K562 (cell line): Measurements from ENCODE around the gene CHERP. TPM values are rescaled to one million over a fixed set of nuclear protein-coding genes. Genes with fewer than 3 reads are reported as not detected.

Experiments used
- CREB1 ChIP-seq, 2 experiments: sonication (generic) in 1 of 2; formaldehyde crosslinking in 1 of 2; IDR thresholded peaks; 2 replicates each; pipeline versions ENCODE4 v1.6.1 to v1.8.0; 2012 to 2022; ENCODE audit warnings: inconsistent platforms in 1 of 2, mild to moderate bottlenecking in 1 of 2, missing genetic modification reagents in 1 of 2, moderate library complexity in 1 of 2
- CREM ChIP-seq: IDR thresholded peaks from 2 replicates; pipeline ENCODE4 v1.6.1; 2014; ENCODE audit warnings: antibody characterized with exemption, low read depth
- CTBP1 ChIP-seq: fragments of 450-650 bp; IDR thresholded peaks from 2 replicates; pipeline ENCODE4 v1.6.1; 2016; ENCODE audit warnings: borderline replicate concordance
- FIP1L1 ChIP-seq: fragments of 200-400 bp; formaldehyde crosslinking; IDR thresholded peaks from 2 replicates; pipeline ENCODE4 v1.6.1; 2018; ENCODE audit warnings: mild to moderate bottlenecking, low read depth, low read length; ENCODE audit not compliant: poor library complexity, severe bottlenecking
- FUS ChIP-seq: fragments of 200-400 bp; formaldehyde crosslinking; optimal IDR thresholded peaks from 2 replicates; pipeline ENCODE3; 2017; ENCODE audit warnings: low read depth, low read length
- HOXB6 ChIP-seq: fragments of 250-450 bp; sonication (Bioruptor Pico); IDR thresholded peaks from 2 replicates; pipeline ENCODE4 v1.5.1; 2022; ENCODE audit warnings: mild to moderate bottlenecking, borderline replicate concordance
- MAFK ChIP-seq: IDR thresholded peaks from 2 replicates; pipeline ENCODE4 v1.6.1; 2011; ENCODE audit warnings: low read length, improper control_type of control experiment
- MYC ChIP-seq, 2 experiments: fragments of 250-450 bp in 1 of 2; sonication (Bioruptor Pico) in 1 of 2; IDR thresholded peaks; 2 replicates each; pipeline versions ENCODE4 v1.5.1 to v1.6.1; 2012 to 2021; ENCODE audit warnings: low read depth in 2 of 2, borderline replicate concordance in 1 of 2, improper control_type of control experiment in 1 of 2, low read length in 1 of 2, mild to moderate bottlenecking in 1 of 2, moderate library complexity in 1 of 2
- ZEB2 ChIP-seq: fragments of 450-650 bp; IDR thresholded peaks from 2 replicates; pipeline ENCODE4 v1.6.1; 2016
- ZNF184 ChIP-seq: sonication (generic); formaldehyde crosslinking; IDR thresholded peaks from 2 replicates; pipeline ENCODE4 v1.5.0; 2020; ENCODE audit warnings: missing genetic modification reagents
- polyA plus RNA-seq, 8 experiments: library from polyadenylated mRNA; depleted of rRNA in 4 of 8; stranded (reverse) in 5 of 8; unstranded in 3 of 8; fragments of >200 nt; fragmentation: Nextera tagmentation in 2 of 8; fragmentation: Illumina TruSeq in 1 of 8; extraction: Ambion mirVana in 2 of 8; extraction: Trizol in 1 of 8; gene quantifications; 2 replicates each; pipeline versions ENCODE4 v1.2.1 to v1.2.3, GENCODE V29; 2011 to 2014; ENCODE audit warnings: inconsistent platforms in 1 of 8, missing spikeins in 1 of 8
- total RNA-seq, 7 experiments: library from RNA; depleted of rRNA in 6 of 7; stranded (reverse); fragments of >200 nt in 6 of 7; fragmentation: Illumina TruSeq in 2 of 7; extraction: Trizol in 2 of 7; gene quantifications; 2 replicates each; pipeline versions ENCODE4 v1.2.1 to v1.2.3, GENCODE V29; 2011 to 2021; ENCODE audit warnings: low replicate concordance in 1 of 7
- TF ChIP-seq, protein P1 (sequence below), 3 experiments: IDR thresholded peaks in 2 of 3; conservative IDR thresholded peaks in 1 of 3; 2 replicates each; pipeline ENCODE4 v1.5.1; 2011 to 2012; ENCODE audit warnings: low read length in 3 of 3, mild to moderate bottlenecking in 3 of 3, control low read depth in 2 of 3, improper control_type of control experiment in 1 of 3, inconsistent platforms in 1 of 3, low read depth in 1 of 3, mixed read lengths in 1 of 3, moderate library complexity in 1 of 3; ENCODE audit not compliant: insufficient read depth in 2 of 3
- TF ChIP-seq, protein P2 (sequence below), 2 experiments: IDR thresholded peaks; 2 replicates each; pipeline ENCODE4 v1.6.1; 2012; ENCODE audit warnings: improper control_type of control experiment in 2 of 2, low read depth in 2 of 2, low read length in 2 of 2, borderline replicate concordance in 1 of 2
- TF ChIP-seq, protein P3 (sequence below): fragments of 450-650 bp; IDR thresholded peaks from one replicate; pipeline ENCODE4 v1.6.1; 2018; ENCODE audit warnings: mild to moderate bottlenecking, moderate library complexity; ENCODE audit not compliant: partially characterized antibody
- TF ChIP-seq, protein P4 (sequence below): fragments of 250-450 bp; sonication (Bioruptor Pico); IDR thresholded peaks from 2 replicates; pipeline ENCODE4 v1.8.0; 2021; ENCODE audit warnings: borderline replicate concordance, mild to moderate bottlenecking, moderate library complexity; ENCODE audit not compliant: poor library complexity, severe bottlenecking

CHERP gene
- total and polyA plus RNA-seq, 9 of the 15 experiments (the other 6 are each of a cell fraction or from before 2014, with no cell fraction given), result 0.60 to 85.1 (median 7.8) TPM

DNA sequence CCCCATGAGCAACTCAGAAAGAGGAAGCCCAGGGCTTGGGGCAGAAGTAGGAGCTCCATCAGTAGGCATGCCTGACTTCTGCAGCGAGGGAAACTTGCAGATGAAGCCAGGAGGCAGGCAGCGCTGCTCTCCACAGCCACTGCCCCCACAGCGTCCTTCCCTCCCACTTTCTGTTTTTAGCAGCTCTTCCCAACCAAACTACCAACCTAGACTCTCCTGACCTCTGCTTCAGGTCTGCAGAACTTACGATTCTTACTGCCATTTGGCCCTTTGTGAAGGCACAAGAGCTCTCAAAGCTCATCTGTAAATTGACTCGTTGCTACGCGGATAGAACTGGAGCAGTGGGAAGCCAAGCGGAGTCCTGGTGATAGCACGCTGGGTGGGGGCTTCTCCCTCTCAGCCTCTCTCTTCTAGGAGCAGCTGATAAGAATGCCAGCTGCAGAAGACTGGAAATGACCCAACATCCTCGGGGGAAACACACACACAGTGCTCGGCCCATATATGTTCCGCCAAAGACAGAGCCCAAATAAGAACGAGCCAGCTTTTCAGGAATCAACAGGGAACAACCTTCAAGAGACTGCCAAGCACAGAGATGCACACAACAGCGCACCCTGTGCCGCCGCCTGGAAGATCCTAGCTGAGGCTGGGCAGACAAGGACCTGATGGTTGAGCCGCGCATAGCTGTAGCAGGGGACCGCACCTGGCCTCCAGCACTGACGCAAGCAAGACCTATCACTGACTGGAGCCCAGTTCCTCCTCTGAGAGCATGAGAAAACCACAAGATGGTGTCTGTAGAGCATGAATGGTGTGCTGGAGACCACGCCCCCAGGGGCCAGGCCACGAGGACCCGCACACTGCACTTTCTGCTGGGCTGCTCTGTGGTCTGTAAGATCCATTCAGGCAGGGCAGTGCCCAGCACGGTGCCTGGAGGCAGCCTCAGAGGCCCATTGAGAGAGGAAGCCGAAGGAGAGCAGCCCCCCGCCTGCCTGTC is 45.9 kb upstream of the CHERP start (continued):
- TF ChIP-seq HOXB6 (CRISPR knock-in tag) (no peak), MYC (IDR thresholded peaks at IDR 0.05; ENCODE audit: low read depth, low read length) (peak; percentile 90), MYC (CRISPR knock-in tag; IDR thresholded peaks at IDR 0.05; ENCODE audit: borderline replicate concordance, low read depth) (no peak), MAFK (no peak), ZNF184 (CRISPR knock-in tag) (no peak), CREB1 (IDR thresholded peaks at IDR 0.05) (no peak; the same call in 1 of the 2 replicates), CREB1 (CRISPR knock-in tag; IDR thresholded peaks at IDR 0.05) (peak; percentile 7; the same call in 1 of the 2 replicates), CREM (peak; percentile 82), ZEB2 (no peak; the same call in 1 of the 2 replicates), FUS (no peak), CTBP1 (peak; percentile 79; the same call in 1 of the 2 replicates), FIP1L1 (no peak)
- TF ChIP-seq, protein P1, sequence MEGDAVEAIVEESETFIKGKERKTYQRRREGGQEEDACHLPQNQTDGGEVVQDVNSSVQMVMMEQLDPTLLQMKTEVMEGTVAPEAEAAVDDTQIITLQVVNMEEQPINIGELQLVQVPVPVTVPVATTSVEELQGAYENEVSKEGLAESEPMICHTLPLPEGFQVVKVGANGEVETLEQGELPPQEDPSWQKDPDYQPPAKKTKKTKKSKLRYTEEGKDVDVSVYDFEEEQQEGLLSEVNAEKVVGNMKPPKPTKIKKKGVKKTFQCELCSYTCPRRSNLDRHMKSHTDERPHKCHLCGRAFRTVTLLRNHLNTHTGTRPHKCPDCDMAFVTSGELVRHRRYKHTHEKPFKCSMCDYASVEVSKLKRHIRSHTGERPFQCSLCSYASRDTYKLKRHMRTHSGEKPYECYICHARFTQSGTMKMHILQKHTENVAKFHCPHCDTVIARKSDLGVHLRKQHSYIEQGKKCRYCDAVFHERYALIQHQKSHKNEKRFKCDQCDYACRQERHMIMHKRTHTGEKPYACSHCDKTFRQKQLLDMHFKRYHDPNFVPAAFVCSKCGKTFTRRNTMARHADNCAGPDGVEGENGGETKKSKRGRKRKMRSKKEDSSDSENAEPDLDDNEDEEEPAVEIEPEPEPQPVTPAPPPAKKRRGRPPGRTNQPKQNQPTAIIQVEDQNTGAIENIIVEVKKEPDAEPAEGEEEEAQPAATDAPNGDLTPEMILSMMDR (IDR thresholded peaks at IDR 0.05 in 2 of 3, conservative IDR thresholded peaks at IDR 0.05 in 1 of 3; ENCODE audit: insufficient read depth in 2 of 3, low read depth in 1 of 3, low read length in 3 of 3), result peak in 2 of 3 experiments; percentile 25 to 37; a peak in 3 of 6 replicates
- TF ChIP-seq, protein P2, sequence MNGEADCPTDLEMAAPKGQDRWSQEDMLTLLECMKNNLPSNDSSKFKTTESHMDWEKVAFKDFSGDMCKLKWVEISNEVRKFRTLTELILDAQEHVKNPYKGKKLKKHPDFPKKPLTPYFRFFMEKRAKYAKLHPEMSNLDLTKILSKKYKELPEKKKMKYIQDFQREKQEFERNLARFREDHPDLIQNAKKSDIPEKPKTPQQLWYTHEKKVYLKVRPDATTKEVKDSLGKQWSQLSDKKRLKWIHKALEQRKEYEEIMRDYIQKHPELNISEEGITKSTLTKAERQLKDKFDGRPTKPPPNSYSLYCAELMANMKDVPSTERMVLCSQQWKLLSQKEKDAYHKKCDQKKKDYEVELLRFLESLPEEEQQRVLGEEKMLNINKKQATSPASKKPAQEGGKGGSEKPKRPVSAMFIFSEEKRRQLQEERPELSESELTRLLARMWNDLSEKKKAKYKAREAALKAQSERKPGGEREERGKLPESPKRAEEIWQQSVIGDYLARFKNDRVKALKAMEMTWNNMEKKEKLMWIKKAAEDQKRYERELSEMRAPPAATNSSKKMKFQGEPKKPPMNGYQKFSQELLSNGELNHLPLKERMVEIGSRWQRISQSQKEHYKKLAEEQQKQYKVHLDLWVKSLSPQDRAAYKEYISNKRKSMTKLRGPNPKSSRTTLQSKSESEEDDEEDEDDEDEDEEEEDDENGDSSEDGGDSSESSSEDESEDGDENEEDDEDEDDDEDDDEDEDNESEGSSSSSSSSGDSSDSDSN (IDR thresholded peaks at IDR 0.05; ENCODE audit: borderline replicate concordance in 1 of 2, low read depth in 2 of 2, low read length in 2 of 2), result no peak
- TF ChIP-seq, protein P3, sequence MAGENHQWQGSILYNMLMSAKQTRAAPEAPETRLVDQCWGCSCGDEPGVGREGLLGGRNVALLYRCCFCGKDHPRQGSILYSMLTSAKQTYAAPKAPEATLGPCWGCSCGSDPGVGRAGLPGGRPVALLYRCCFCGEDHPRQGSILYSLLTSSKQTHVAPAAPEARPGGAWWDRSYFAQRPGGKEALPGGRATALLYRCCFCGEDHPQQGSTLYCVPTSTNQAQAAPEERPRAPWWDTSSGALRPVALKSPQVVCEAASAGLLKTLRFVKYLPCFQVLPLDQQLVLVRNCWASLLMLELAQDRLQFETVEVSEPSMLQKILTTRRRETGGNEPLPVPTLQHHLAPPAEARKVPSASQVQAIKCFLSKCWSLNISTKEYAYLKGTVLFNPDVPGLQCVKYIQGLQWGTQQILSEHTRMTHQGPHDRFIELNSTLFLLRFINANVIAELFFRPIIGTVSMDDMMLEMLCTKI, result no peak
- TF ChIP-seq, protein P4, sequence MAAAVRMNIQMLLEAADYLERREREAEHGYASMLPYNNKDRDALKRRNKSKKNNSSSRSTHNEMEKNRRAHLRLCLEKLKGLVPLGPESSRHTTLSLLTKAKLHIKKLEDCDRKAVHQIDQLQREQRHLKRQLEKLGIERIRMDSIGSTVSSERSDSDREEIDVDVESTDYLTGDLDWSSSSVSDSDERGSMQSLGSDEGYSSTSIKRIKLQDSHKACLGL (CRISPR knock-in tag), result no peak
